CD4-positive, alpha-beta T cell (primary cell): ENCODE measurements around the gene SCGB1A1. TPM values are rescaled to one million over a fixed set of nuclear protein-coding genes. Genes with fewer than 3 reads are reported as not detected.

Source experiments
- ATAC-seq: fragments of 200-7000 bp; cut with Tn5 transposase; one replicate; pipeline ENCODE4 v1.10.0; 2022; ENCODE audit warnings: mild to moderate bottlenecking; ENCODE audit not compliant: poor library complexity
- CTCF ChIA-PET: fragments of 350-600 bp; sonication (Branson Sonifier 250); formaldehyde crosslinking; loops from one replicate; lab custom pipeline; 2021; ENCODE audit warnings: antibody characterized with exemption, inconsistent platforms; lab: Charles Lee
- POLR2A ChIA-PET: fragments of 350-600 bp; sonication (Branson Sonifier 250); formaldehyde crosslinking; loops from one replicate; lab custom pipeline; 2021; ENCODE audit warnings: antibody characterized with exemption, inconsistent platforms; lab: Charles Lee
- DNase-seq, 14 experiments: peaks; one replicate each; pipeline ENCODE4 v3.0.0-alpha.2; 2013 to 2020; ENCODE audit warnings: mixed read lengths in 2 of 14
- H3K27ac ChIP-seq, 2 donors: one replicate each; pipeline versions ENCODE4 v1.5.1 to v1.7.0; 2013; ENCODE audit warnings: low read length in 2 of 2, low read depth in 1 of 2, mild to moderate bottlenecking in 1 of 2
- H3K27me3 ChIP-seq, 2 experiments: 1 replicate in 1 of 2; 2 replicates in 1 of 2; pipeline versions ENCODE4 v1.6.1 to v1.7.0; 2013; ENCODE audit warnings: low read length in 2 of 2, control low read depth in 1 of 2, mild to moderate bottlenecking in 1 of 2, moderate library complexity in 1 of 2; ENCODE audit not compliant: insufficient read depth in 2 of 2, control insufficient read depth in 1 of 2
- H3K36me3 ChIP-seq: one replicate; pipeline ENCODE4 v1.6.1; 2013; ENCODE audit warnings: low read length, control low read depth; ENCODE audit not compliant: insufficient read depth
- H3K4me1 ChIP-seq: one replicate; pipeline ENCODE4 v1.6.1; 2013; ENCODE audit warnings: low read length, control low read depth; ENCODE audit not compliant: insufficient read depth
- H3K4me3 ChIP-seq: one replicate; pipeline ENCODE4 v1.5.1; 2013; ENCODE audit warnings: mild to moderate bottlenecking, low read length, moderate library complexity
- H3K9me3 ChIP-seq, 2 experiments: 1 replicate in 1 of 2; 2 replicates in 1 of 2; pipeline versions ENCODE4 v1.6.1 to v1.7.0; 2013; ENCODE audit warnings: low read length in 2 of 2, mild to moderate bottlenecking in 2 of 2, control low read depth in 1 of 2, moderate library complexity in 1 of 2; ENCODE audit not compliant: control insufficient read depth in 1 of 2, insufficient read depth in 1 of 2
- H3K27ac Mint-ChIP-seq: one replicate; pipeline ENCODE4 v1.8.0; 2020; ENCODE audit warnings: mixed read lengths
- H3K27me3 Mint-ChIP-seq: one replicate; pipeline ENCODE4 v1.8.0; 2021; ENCODE audit warnings: mixed read lengths
- H3K36me3 Mint-ChIP-seq: one replicate; pipeline ENCODE4 v1.8.0; 2021; ENCODE audit warnings: low read depth, mixed read lengths
- H3K4me1 Mint-ChIP-seq: one replicate; pipeline ENCODE4 v1.8.0; 2021; ENCODE audit warnings: low read depth, mixed read lengths
- H3K4me3 Mint-ChIP-seq: one replicate; pipeline ENCODE4 v1.8.0; 2020; ENCODE audit warnings: mild to moderate bottlenecking, mixed read lengths
- H3K9me3 Mint-ChIP-seq: one replicate; pipeline ENCODE4 v1.8.0; 2020; ENCODE audit warnings: mixed read lengths
- CTCF ChIP-seq: fragments of 200-600 bp; IDR thresholded peaks from one replicate; pipeline ENCODE4 v1.8.0; 2022; ENCODE audit warnings: antibody characterized with exemption, mild to moderate bottlenecking
- intact Hi-C, 2 experiments: fragments of 100-400 bp; cut with DNase I in 1 of 2; cut with micrococcal nuclease in 1 of 2; formaldehyde crosslinking; loops; one replicate each; pipeline versions ENCODE4 v1.15.1 to v1.9.0; 2023 to 2025; cut with DNase I, micrococcal nuclease
- total RNA-seq, 174 experiments: library from RNA in 2 of 174; stranded (reverse) in 2 of 174; gene quantifications; one replicate each; pipeline ENCODE4 v1.2.3 and lab custom pipeline; 2021 to 2026

The SCGB1A1 gene
- total RNA-seq, 2 experiments from 2014 or later: not detected

GRCh38 chr11:62393735-62394134 is 25.1 kb upstream of the SCGB1A1 start:
- no peak overlapping the region for H3K4me3 Mint-ChIP-seq
- intact Hi-C loops: loop anchor here (1.0 to 10.0 kb wide), 4 partner anchors 13 to 491 kb away; partner anchors contain the start of gene SLC3A2 (in 1 of the 2)
- ChIA-PET CTCF (interaction anchor here (1.3 to 1.8 kb wide), 4 partner anchors 8 to 301 kb away, joined by 3 to 4 read pairs (median 4); no protein-coding TSS in a partner anchor), POLR2A (interaction anchor here (1.0 kb wide), 1 partner anchor 12 kb away, joined by 3 read pairs; no protein-coding TSS in a partner anchor)
- H3K9me3 ChIP-seq: no peaks in the 10 kb centered on the region
- TF ChIP-seq CTCF: no peak
- H3K4me1 Mint-ChIP-seq: peaks cover 12% of the 10 kb centered on the region
- H3K27me3 Mint-ChIP-seq: no peaks in the 10 kb centered on the region
- H3K27ac ChIP-seq: no peak overlapping the region
- no peaks in the 10 kb centered on the region for H3K36me3 Mint-ChIP-seq
- H3K4me1 ChIP-seq: no peaks in the 10 kb centered on the region
- ATAC-seq (no peak), DNase-seq (no peak)
- no peak overlapping the region for H3K27ac Mint-ChIP-seq
- no peak overlapping the region for H3K4me3 ChIP-seq
- H3K27me3 ChIP-seq: no peaks in the 10 kb centered on the region
- H3K36me3 ChIP-seq: no peaks in the 10 kb centered on the region
- H3K9me3 Mint-ChIP-seq: no peaks in the 10 kb centered on the region

- peak; percentile 81 for TF ChIP-seq CTCF
- Histone ChIP-seq H3K4me1 (peaks cover 10% of the 10 kb centered on the region), H3K4me3 (no peak overlapping the region), H3K27ac (no peak overlapping the region), H3K9me3 (no peaks in the 10 kb centered on the region), H3K36me3 (no peaks in the 10 kb centered on the region), H3K27me3 (no peaks in the 10 kb centered on the region)
- Mint-ChIP-seq H3K4me1 (peaks cover 18% of the 10 kb centered on the region), H3K9me3 (no peaks in the 10 kb centered on the region), H3K4me3 (no peak overlapping the region), H3K27ac (no peak overlapping the region), H3K36me3 (no peaks in the 10 kb centered on the region), H3K27me3 (no peaks in the 10 kb centered on the region)
- DNase-seq: peak in 8 of 14 experiments; percentile 13 to 84 (median 53)
- ChIA-PET POLR2A (interaction anchor here (0.6 to 0.9 kb wide), 3 partner anchors 9 to 196 kb away, joined by 3 to 8 read pairs (median 3); partner anchors contain the start of gene TUT1), CTCF (interaction anchor here (1.0 to 2.1 kb wide), 6 partner anchors 9 to 300 kb away, joined by 4 to 16 read pairs (median 4); no protein-coding TSS in a partner anchor)
- intact Hi-C loops: loop anchor here (1.0 to 10.0 kb wide), 5 partner anchors 15 to 490 kb away; partner anchors contain the start of gene SLC3A2 (in 1 of the 2)
- ATAC-seq: peak; percentile 78
These were observed 23.9 kb upstream of the SCGB1A1 start for GRCh38 chr11:62394825-62395538.

- no peaks in the 10 kb centered on the region for H3K9me3 Mint-ChIP-seq
- Histone ChIP-seq H3K9me3 (no peaks in the 10 kb centered on the region), H3K4me3 (no peak overlapping the region), H3K36me3 (no peaks in the 10 kb centered on the region), H3K4me1 (peaks cover 20% of the 10 kb centered on the region), H3K27me3 (no peaks in the 10 kb centered on the region), H3K27ac (no peak overlapping the region)
- DNase-seq: no peak
- H3K4me1 Mint-ChIP-seq: peaks cover 18% of the 10 kb centered on the region
- H3K27me3 Mint-ChIP-seq: no peaks in the 10 kb centered on the region
- no peak for TF ChIP-seq CTCF
- H3K36me3 Mint-ChIP-seq: no peaks in the 10 kb centered on the region
- H3K4me3 Mint-ChIP-seq: no peak overlapping the region
- intact Hi-C loops: loop anchor here in 1 of 2 experiments (2.0 to 10.0 kb wide), 3 partner anchors 299 to 489 kb away; partner anchors contain the start of gene SLC3A2
- ChIA-PET CTCF (interaction anchor here (1.0 to 2.1 kb wide), 2 partner anchors 29 to 299 kb away, joined by 4 to 16 read pairs; no protein-coding TSS in a partner anchor), POLR2A (interaction anchor here (0.6 kb wide), 1 partner anchor 167 kb away, joined by 8 read pairs; no protein-coding TSS in a partner anchor)
- H3K27ac Mint-ChIP-seq: no peak overlapping the region
- no peak for ATAC-seq
These were observed 22.8 kb upstream of the SCGB1A1 start for GRCh38 chr11:62395885-62396551.
